22Rv1 (cell line): ENCODE data around the gene FOXL2.

Source experiments
- H3K27ac ChIP-seq: fragments of 450-650 bp; 2 replicates; pipeline ENCODE4 v1.5.1; 2017
- CTCF ChIP-seq: fragments of 450-650 bp; IDR thresholded peaks from 2 replicates; pipeline ENCODE4 v1.5.1; 2017; ENCODE audit warnings: mild to moderate bottlenecking
- ZFX ChIP-seq: fragments of 450-650 bp; IDR thresholded peaks from 2 replicates; pipeline ENCODE4 v1.6.1; 2017; ENCODE audit warnings: antibody characterized with exemption, borderline replicate concordance

The FOXL2 gene

GRCh38 chr3:138936741-138937689 lies 9.9 kb downstream of the FOXL2 start:
- H3K27ac ChIP-seq = no peak overlapping the region
- TF ChIP-seq CTCF (no peak), ZFX (no peak)

GRCh38 chr3:138935863-138936740 lies 10.8 kb downstream of the FOXL2 start:
- no peak overlapping the region for H3K27ac ChIP-seq
- TF ChIP-seq CTCF (peak; percentile 92), ZFX (no peak)

GRCh38 chr3:138935505-138935862 lies 11.5 kb downstream of the FOXL2 start:
- TF ChIP-seq CTCF = no peak
- TF ChIP-seq ZFX = no peak
- no peak overlapping the region for H3K27ac ChIP-seq

GRCh38 chr3:138933981-138934691 lies 12.8 kb downstream of the FOXL2 start:
- TF ChIP-seq ZFX = no peak
- no peak for TF ChIP-seq CTCF

GRCh38 chr3:138933068-138933668 lies 13.8 kb downstream of the FOXL2 start:
- TF ChIP-seq ZFX = no peak
- no peak for TF ChIP-seq CTCF
- H3K27ac ChIP-seq = no peak overlapping the region

More at GRCh38 chr3:138933981-138934691, 12.8 kb downstream of the FOXL2 start:
- no peak overlapping the region for H3K27ac ChIP-seq

- TF ChIP-seq ZFX (no peak), CTCF (no peak)
- H3K27ac ChIP-seq = no peak overlapping the region
These were observed 18.1 kb downstream of the FOXL2 start for GRCh38 chr3:138928727-138929372.
